ENCODE measurements around the gene G2E3. TPM values are rescaled to one million over a fixed set of nuclear protein-coding genes. Genes with fewer than 3 reads are reported as not detected.

Gene G2E3
- total RNA-seq, 1 donor from 2014 or later, result 7.6 TPM

DNA sequence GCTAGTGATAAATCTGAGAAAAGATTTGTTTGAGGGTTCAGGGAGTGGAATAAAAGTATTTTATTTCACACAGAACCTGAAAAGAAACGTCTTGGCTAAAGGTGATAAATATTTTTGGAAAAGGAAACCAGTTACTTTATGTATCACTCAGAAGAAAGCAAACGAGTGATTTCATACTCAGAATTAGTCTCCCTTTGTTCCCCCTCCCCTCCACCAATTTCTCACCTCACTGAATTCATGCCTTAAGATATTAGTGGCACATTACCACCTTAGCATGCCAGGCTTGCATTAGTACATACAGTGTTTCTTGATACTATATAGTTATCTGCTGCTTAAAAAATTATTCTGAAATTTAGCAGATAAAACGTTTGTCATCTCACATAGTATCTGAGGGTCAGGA lies 28.2 kb downstream of the G2E3 start:
- DNase-seq, result no peak
- no peaks in the 10 kb centered on the region for H3K4me1 ChIP-seq
- intact Hi-C loops (cut with micrococcal nuclease), result no loop called here
- TF ChIP-seq, protein P1, sequence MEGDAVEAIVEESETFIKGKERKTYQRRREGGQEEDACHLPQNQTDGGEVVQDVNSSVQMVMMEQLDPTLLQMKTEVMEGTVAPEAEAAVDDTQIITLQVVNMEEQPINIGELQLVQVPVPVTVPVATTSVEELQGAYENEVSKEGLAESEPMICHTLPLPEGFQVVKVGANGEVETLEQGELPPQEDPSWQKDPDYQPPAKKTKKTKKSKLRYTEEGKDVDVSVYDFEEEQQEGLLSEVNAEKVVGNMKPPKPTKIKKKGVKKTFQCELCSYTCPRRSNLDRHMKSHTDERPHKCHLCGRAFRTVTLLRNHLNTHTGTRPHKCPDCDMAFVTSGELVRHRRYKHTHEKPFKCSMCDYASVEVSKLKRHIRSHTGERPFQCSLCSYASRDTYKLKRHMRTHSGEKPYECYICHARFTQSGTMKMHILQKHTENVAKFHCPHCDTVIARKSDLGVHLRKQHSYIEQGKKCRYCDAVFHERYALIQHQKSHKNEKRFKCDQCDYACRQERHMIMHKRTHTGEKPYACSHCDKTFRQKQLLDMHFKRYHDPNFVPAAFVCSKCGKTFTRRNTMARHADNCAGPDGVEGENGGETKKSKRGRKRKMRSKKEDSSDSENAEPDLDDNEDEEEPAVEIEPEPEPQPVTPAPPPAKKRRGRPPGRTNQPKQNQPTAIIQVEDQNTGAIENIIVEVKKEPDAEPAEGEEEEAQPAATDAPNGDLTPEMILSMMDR (IDR thresholded peaks at IDR 0.05; ENCODE audit: borderline replicate concordance), result no peak
- H3K27me3 ChIP-seq (ENCODE audit: low read depth), result no peaks in the 10 kb centered on the region
- no peak overlapping the region for H3K4me3 ChIP-seq
- H3K9me3 ChIP-seq (replicated peaks), result peaks cover 17% of the 10 kb centered on the region
- H3K27ac ChIP-seq (replicated peaks), result no peak overlapping the region
- peaks cover 26% of the 10 kb centered on the region for H3K36me3 ChIP-seq

DNA sequence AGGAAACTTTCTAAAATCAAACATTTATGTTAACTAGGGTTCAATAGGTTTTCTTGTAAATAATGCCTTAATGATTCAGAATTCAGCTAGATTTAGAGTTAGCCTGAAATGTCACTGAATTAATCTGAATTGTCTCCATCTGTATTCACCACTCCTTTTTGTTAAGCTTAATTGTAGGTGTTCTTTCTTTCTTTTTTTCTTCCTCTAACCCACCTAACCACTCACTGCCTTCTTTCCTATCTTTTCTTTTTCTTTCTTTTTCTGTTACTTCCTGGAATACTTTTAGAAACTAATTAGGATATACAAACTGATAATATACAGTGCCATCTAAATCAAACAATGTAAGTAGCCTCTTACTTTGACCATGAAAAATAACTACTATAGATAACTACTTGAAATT lies 29.9 kb downstream of the G2E3 start:
- DNase-seq, result no peak
- Histone ChIP-seq H3K27ac (replicated peaks) (no peak overlapping the region), H3K4me3 (no peak overlapping the region), H3K27me3 (ENCODE audit: low read depth) (no peaks in the 10 kb centered on the region), H3K36me3 (peaks cover 34% of the 10 kb centered on the region), H3K9me3 (replicated peaks) (peaks cover 15% of the 10 kb centered on the region), H3K4me1 (no peaks in the 10 kb centered on the region)
- intact Hi-C loops (cut with micrococcal nuclease), result no loop called here
- TF ChIP-seq, protein P1 (IDR thresholded peaks at IDR 0.05; ENCODE audit: borderline replicate concordance), result no peak

DNA sequence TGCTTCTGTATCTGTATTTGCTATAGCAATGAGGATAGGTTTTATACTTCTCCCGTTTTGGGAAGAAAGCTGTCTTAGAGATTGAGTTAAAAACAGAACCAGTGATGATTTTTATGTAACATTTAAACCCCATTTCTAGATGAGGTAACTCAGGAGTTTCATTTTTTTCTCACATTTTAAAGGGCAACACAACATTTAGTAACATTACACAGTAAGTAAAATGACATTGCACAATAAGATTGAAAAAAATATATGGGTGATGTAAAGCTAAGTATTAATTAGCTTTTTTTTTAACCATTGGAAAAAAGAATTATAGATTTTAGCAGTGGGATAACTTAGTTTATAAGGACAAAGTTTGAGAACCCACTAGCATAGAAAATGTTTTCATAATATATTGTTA lies 38.0 kb downstream of the G2E3 start:
- Histone ChIP-seq H3K4me1 (no peaks in the 10 kb centered on the region), H3K36me3 (peaks cover 48% of the 10 kb centered on the region), H3K27me3 (ENCODE audit: low read depth) (no peaks in the 10 kb centered on the region), H3K4me3 (no peak overlapping the region), H3K9me3 (replicated peaks) (no peaks in the 10 kb centered on the region), H3K27ac (replicated peaks) (no peak overlapping the region)
- no peak for DNase-seq
- TF ChIP-seq, protein P1 (IDR thresholded peaks at IDR 0.05; ENCODE audit: borderline replicate concordance), result no peak
- intact Hi-C loops (cut with micrococcal nuclease), result no loop called here

DNA sequence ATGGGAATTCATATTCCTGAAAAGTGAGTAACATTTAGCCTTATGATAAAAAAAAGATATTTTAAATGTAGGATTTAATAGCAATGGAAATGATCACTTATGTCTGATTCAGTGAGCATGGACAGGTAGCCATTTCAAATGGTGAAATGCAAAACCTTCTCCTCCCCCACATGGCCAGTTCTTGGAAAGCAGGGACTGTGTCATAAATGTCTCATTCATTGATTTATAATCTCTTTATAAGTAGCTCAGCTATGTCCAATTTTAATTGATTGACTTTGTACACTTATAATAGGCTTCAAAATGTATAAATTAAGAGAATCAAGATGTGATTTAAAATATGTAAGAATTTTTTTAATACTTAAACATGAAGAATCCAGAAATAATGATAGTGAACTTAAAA lies 38.5 kb downstream of the G2E3 start:
- Histone ChIP-seq H3K27me3 (ENCODE audit: low read depth) (no peaks in the 10 kb centered on the region), H3K4me3 (no peak overlapping the region), H3K9me3 (replicated peaks) (no peaks in the 10 kb centered on the region), H3K27ac (replicated peaks) (no peak overlapping the region), H3K4me1 (no peaks in the 10 kb centered on the region), H3K36me3 (peaks cover 48% of the 10 kb centered on the region)
- TF ChIP-seq, protein P1 (IDR thresholded peaks at IDR 0.05; ENCODE audit: borderline replicate concordance), result no peak
- intact Hi-C loops (cut with micrococcal nuclease), result no loop called here
- DNase-seq, result no peak

DNA sequence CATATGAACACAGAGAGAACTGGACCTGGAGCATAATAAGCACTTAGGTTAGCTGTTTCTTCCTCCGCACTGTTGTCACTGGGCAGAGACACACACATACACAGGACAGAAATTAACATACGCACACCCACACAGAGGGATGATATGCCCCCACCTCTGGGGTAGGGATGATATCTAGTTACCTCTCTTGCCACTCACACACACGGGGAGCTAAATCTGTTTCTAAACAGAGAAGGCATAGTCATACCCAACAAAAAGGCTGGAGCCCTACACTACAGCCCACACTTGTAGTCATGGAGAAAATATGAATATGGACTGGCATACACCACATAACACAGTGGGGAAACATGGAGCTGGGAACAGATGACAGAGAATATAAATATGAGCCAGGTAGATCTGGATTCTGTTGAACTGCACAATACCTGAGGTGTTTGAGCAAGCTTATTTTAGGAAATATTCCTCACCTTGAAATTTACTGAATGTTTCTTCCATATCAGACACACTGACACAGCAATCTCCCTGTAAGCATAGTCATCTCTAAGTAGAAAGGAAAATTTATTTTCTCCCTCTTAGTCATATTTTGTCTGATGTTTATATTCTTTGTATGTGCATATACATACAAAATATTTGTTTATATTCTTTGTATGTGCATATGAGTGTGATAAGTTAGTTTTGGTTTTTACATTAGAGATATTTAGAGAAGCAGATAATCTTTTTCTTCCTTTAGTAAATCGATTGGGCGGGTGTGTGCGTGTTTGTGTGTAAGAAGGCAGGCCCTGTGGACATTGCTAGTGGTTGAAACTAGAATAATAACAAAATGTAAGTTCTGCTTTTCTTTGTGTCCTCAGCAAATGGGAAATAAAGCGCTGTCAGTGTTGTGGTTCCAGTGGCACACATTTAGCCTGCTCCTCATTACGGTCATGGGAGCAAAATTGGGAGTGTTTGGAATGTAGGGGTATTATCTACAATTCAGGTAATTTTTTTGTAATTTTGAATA lies 42.3 kb downstream of the G2E3 start:
- Histone ChIP-seq H3K4me3 (no peak overlapping the region), H3K4me1 (no peaks in the 10 kb centered on the region), H3K27me3 (ENCODE audit: low read depth) (no peaks in the 10 kb centered on the region), H3K36me3 (peaks cover 56% of the 10 kb centered on the region), H3K9me3 (replicated peaks) (no peaks in the 10 kb centered on the region), H3K27ac (replicated peaks) (no peak overlapping the region)
- TF ChIP-seq, protein P1 (IDR thresholded peaks at IDR 0.05; ENCODE audit: borderline replicate concordance), result no peak
- DNase-seq, result no peak
- intact Hi-C loops (cut with micrococcal nuclease), result no loop called here

All from left ventricle myocardium inferior (tissue), 1 donor.